Neural progenitor cell (in vitro differentiated cells): ENCODE data around the gene ZNF638.

Source experiments
- CTCF ChIP-seq: fragments of 200-600 bp; sonication (generic); IDR thresholded peaks from 2 replicates; pipeline ENCODE4 v1.5.1; 2017; ENCODE audit warnings: antibody characterized with exemption, mild to moderate bottlenecking
- EZH2phosphoT487 ChIP-seq: fragments of 200-600 bp; sonication (generic); IDR thresholded peaks from 2 replicates; pipeline ENCODE4 v1.6.1; 2017; ENCODE audit warnings: antibody characterized with exemption

- TF ChIP-seq EZH2phosphoT487 (no peak), CTCF (no peak)
Measured at GRCh38 chr2:71336384-71336783, 4.8 kb downstream of the ZNF638 start.
